K562 (cell line): ENCODE results near the gene SCARF2. TPM values are rescaled to one million over a fixed set of nuclear protein-coding genes. Genes with fewer than 3 reads are reported as not detected.

Experiments
- ETV5 ChIP-seq: sonication (generic); formaldehyde crosslinking; IDR thresholded peaks from 2 replicates; pipeline ENCODE4 v1.4.0; 2020; ENCODE audit warnings: low read depth, mild to moderate bottlenecking, missing genetic modification reagents
- HOXB6 ChIP-seq: fragments of 250-450 bp; sonication (Bioruptor Pico); IDR thresholded peaks from 2 replicates; pipeline ENCODE4 v1.5.1; 2022; ENCODE audit warnings: mild to moderate bottlenecking, borderline replicate concordance
- MECOM ChIP-seq: fragments of 250-450 bp; sonication (Bioruptor Pico); IDR thresholded peaks from 2 replicates; pipeline ENCODE4 v1.8.0; 2022; ENCODE audit warnings: inconsistent platforms
- NR2C1 ChIP-seq, 2 experiments: fragments of 450-650 bp; IDR thresholded peaks; 2 replicates each; pipeline ENCODE4 v1.6.1; 2017; ENCODE audit warnings: mild to moderate bottlenecking in 2 of 2, antibody characterized with exemption in 1 of 2, inconsistent platforms in 1 of 2, missing compliant biosample characterization in 1 of 2, missing genetic modification characterization in 1 of 2
- POLR2G ChIP-seq: fragments of 200-400 bp; formaldehyde crosslinking; IDR thresholded peaks from 2 replicates; pipeline ENCODE4 v1.6.1; 2017; ENCODE audit warnings: low read depth, mild to moderate bottlenecking, antibody characterized with exemption, low read length, moderate library complexity
- RBBP5 ChIP-seq: fragments of 200-600 bp; sonication (generic); IDR thresholded peaks from 2 replicates; pipeline ENCODE4 v1.6.1; 2012; ENCODE audit warnings: borderline replicate concordance, mild to moderate bottlenecking, low read length, control low read depth, inconsistent platforms; ENCODE audit not compliant: insufficient read depth, poor library complexity, severe bottlenecking
- SMAD1 ChIP-seq: fragments of 150-350 bp; IDR thresholded peaks from 2 replicates; pipeline ENCODE4 v1.6.1; 2014; ENCODE audit warnings: low read length, low read depth; ENCODE audit not compliant: partially characterized antibody
- SRSF3 ChIP-seq: fragments of 200-400 bp; formaldehyde crosslinking; IDR thresholded peaks from 2 replicates; pipeline ENCODE4 v1.6.1; 2016; ENCODE audit warnings: mild to moderate bottlenecking, low read length, moderate library complexity; ENCODE audit not compliant: insufficient read depth
- TAF9B ChIP-seq: fragments of 450-650 bp; IDR thresholded peaks from 2 replicates; pipeline ENCODE4 v1.6.1; 2018; ENCODE audit warnings: mild to moderate bottlenecking; ENCODE audit not compliant: partially characterized antibody
- TCF7 ChIP-seq: sonication (generic); IDR thresholded peaks from 2 replicates; pipeline ENCODE4 v1.6.1; 2016; ENCODE audit warnings: antibody characterized with exemption, borderline replicate concordance
- ZC3H4 ChIP-seq: sonication (generic); formaldehyde crosslinking; IDR thresholded peaks from 2 replicates; pipeline ENCODE4 v1.9.0; 2021; ENCODE audit warnings: missing genetic modification reagents, borderline replicate concordance
- ZNF224 ChIP-seq: sonication (generic); formaldehyde crosslinking; IDR thresholded peaks from 2 replicates; pipeline ENCODE4 v1.8.0; 2022; ENCODE audit warnings: mild to moderate bottlenecking, missing genetic modification reagents
- ZNF699 ChIP-seq: fragments of 250-450 bp; sonication (Bioruptor Pico); IDR thresholded peaks from 2 replicates; pipeline ENCODE4 v1.8.0; 2021; ENCODE audit warnings: mild to moderate bottlenecking, moderate library complexity; ENCODE audit not compliant: insufficient replicate concordance
- polyA plus RNA-seq, 8 experiments: library from polyadenylated mRNA; depleted of rRNA in 4 of 8; stranded (reverse) in 5 of 8; unstranded in 3 of 8; fragments of >200 nt; fragmentation: Nextera tagmentation in 2 of 8; fragmentation: Illumina TruSeq in 1 of 8; extraction: Ambion mirVana in 2 of 8; extraction: Trizol in 1 of 8; gene quantifications; 2 replicates each; pipeline versions ENCODE4 v1.2.1 to v1.2.3, GENCODE V29; 2011 to 2014; ENCODE audit warnings: inconsistent platforms in 1 of 8, missing spikeins in 1 of 8
- total RNA-seq, 7 experiments: library from RNA; depleted of rRNA in 6 of 7; stranded (reverse); fragments of >200 nt in 6 of 7; fragmentation: Illumina TruSeq in 2 of 7; extraction: Trizol in 2 of 7; gene quantifications; 2 replicates each; pipeline versions ENCODE4 v1.2.1 to v1.2.3, GENCODE V29; 2011 to 2021; ENCODE audit warnings: low replicate concordance in 1 of 7
- TF ChIP-seq, protein P1 (sequence below): fragments of 250-450 bp; sonication (Bioruptor Pico); IDR thresholded peaks from 2 replicates; pipeline ENCODE4 v1.8.0; 2022; ENCODE audit warnings: inconsistent platforms, mild to moderate bottlenecking, moderate library complexity, borderline replicate concordance
- TF ChIP-seq, protein P2 (sequence below): sonication (generic); IDR thresholded peaks from 2 replicates; pipeline ENCODE4 v1.6.1; 2016
- TF ChIP-seq, protein P3 (sequence below): fragments of 450-650 bp; IDR thresholded peaks from 2 replicates; pipeline ENCODE4 v1.6.1; 2016; ENCODE audit warnings: mild to moderate bottlenecking
- TF ChIP-seq, protein P4 (sequence below): fragments of 450-650 bp; IDR thresholded peaks from 2 replicates; pipeline ENCODE4 v1.6.1; 2016; ENCODE audit warnings: borderline replicate concordance
- TF ChIP-seq, protein P5 (sequence below): IDR thresholded peaks from 2 replicates; pipeline ENCODE4 v1.6.1; 2012; ENCODE audit warnings: low read depth, low read length, improper control_type of control experiment, borderline replicate concordance

Gene SCARF2
- total and polyA plus RNA-seq, 9 of the 15 experiments (the other 6 are each of a cell fraction or from before 2014, with no cell fraction given): 0.06 to 0.32 (median 0.21) TPM; not detected in 5

DNA sequence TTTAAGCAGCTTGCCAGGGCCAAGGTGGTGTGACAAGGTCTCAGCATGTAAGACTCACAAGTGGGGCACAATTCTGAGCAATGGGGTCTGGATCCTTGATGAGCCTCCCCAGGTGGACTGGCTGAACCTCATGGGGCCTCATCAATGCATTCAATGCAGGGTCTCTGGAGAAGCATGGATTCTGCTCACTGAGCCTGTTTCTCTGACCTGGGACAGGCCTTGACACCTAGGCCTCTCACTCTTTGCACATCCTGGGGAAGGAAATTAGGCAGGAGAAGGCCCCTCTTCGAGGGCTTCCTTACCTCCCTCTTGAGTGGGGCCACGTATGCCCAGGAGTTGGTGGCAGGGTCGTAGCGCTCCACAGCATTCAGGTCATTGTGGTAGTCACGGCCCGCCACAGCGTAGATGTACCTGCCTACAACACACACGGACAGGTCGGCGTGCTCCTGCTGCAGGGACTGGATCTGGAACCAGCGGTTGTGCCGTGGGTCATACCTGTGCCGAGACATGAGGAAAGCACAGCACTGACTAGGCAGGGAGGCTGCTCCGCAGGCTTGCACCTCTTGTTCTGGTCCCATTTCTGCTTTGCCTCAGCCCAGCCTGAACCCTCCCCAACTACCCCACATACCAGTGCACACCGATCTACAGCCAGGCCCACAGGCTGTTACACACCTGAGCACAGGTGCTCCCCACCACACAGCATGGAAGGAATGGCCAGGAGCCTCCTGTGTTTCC, 20.0 kb upstream of the SCARF2 start (continued):
- TF ChIP-seq, protein P1, sequence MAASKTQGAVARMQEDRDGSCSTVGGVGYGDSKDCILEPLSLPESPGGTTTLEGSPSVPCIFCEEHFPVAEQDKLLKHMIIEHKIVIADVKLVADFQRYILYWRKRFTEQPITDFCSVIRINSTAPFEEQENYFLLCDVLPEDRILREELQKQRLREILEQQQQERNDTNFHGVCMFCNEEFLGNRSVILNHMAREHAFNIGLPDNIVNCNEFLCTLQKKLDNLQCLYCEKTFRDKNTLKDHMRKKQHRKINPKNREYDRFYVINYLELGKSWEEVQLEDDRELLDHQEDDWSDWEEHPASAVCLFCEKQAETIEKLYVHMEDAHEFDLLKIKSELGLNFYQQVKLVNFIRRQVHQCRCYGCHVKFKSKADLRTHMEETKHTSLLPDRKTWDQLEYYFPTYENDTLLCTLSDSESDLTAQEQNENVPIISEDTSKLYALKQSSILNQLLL (CRISPR knock-in tag): 0 out of 2 replicates have a peak, but pooled peaks have one; percentile 28
- TF ChIP-seq ETV5: no peak
- TF ChIP-seq, protein P2, sequence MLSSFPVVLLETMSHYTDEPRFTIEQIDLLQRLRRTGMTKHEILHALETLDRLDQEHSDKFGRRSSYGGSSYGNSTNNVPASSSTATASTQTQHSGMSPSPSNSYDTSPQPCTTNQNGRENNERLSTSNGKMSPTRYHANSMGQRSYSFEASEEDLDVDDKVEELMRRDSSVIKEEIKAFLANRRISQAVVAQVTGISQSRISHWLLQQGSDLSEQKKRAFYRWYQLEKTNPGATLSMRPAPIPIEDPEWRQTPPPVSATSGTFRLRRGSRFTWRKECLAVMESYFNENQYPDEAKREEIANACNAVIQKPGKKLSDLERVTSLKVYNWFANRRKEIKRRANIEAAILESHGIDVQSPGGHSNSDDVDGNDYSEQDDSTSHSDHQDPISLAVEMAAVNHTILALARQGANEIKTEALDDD: no peak
- TF ChIP-seq POLR2G: peak; percentile 52
- TF ChIP-seq TCF7: no peak
- TF ChIP-seq TAF9B: no peak
- TF ChIP-seq, protein P3, sequence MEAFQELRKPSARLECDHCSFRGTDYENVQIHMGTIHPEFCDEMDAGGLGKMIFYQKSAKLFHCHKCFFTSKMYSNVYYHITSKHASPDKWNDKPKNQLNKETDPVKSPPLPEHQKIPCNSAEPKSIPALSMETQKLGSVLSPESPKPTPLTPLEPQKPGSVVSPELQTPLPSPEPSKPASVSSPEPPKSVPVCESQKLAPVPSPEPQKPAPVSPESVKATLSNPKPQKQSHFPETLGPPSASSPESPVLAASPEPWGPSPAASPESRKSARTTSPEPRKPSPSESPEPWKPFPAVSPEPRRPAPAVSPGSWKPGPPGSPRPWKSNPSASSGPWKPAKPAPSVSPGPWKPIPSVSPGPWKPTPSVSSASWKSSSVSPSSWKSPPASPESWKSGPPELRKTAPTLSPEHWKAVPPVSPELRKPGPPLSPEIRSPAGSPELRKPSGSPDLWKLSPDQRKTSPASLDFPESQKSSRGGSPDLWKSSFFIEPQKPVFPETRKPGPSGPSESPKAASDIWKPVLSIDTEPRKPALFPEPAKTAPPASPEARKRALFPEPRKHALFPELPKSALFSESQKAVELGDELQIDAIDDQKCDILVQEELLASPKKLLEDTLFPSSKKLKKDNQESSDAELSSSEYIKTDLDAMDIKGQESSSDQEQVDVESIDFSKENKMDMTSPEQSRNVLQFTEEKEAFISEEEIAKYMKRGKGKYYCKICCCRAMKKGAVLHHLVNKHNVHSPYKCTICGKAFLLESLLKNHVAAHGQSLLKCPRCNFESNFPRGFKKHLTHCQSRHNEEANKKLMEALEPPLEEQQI: no peak
- no peak for TF ChIP-seq ZNF224 (CRISPR knock-in tag)
- no peak for TF ChIP-seq NR2C1 (IDR thresholded peaks at IDR 0.05)
- TF ChIP-seq NR2C1 (tag; IDR thresholded peaks at IDR 0.05): no peak
- no peak for TF ChIP-seq SMAD1
- TF ChIP-seq SRSF3: 0 out of 2 replicates have a peak, but pooled peaks have one; percentile 13
- no peak for TF ChIP-seq MECOM (CRISPR knock-in tag)
- TF ChIP-seq RBBP5: peak; percentile 23
- TF ChIP-seq ZNF699: no peak
- TF ChIP-seq, protein P4, sequence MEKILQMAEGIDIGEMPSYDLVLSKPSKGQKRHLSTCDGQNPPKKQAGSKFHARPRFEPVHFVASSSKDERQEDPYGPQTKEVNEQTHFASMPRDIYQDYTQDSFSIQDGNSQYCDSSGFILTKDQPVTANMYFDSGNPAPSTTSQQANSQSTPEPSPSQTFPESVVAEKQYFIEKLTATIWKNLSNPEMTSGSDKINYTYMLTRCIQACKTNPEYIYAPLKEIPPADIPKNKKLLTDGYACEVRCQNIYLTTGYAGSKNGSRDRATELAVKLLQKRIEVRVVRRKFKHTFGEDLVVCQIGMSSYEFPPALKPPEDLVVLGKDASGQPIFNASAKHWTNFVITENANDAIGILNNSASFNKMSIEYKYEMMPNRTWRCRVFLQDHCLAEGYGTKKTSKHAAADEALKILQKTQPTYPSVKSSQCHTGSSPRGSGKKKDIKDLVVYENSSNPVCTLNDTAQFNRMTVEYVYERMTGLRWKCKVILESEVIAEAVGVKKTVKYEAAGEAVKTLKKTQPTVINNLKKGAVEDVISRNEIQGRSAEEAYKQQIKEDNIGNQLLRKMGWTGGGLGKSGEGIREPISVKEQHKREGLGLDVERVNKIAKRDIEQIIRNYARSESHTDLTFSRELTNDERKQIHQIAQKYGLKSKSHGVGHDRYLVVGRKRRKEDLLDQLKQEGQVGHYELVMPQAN: no peak
- TF ChIP-seq HOXB6 (CRISPR knock-in tag): no peak
- TF ChIP-seq ZC3H4 (CRISPR knock-in tag): peak; percentile 80; the same call in 1 of the 2 replicates
- TF ChIP-seq, protein P5, sequence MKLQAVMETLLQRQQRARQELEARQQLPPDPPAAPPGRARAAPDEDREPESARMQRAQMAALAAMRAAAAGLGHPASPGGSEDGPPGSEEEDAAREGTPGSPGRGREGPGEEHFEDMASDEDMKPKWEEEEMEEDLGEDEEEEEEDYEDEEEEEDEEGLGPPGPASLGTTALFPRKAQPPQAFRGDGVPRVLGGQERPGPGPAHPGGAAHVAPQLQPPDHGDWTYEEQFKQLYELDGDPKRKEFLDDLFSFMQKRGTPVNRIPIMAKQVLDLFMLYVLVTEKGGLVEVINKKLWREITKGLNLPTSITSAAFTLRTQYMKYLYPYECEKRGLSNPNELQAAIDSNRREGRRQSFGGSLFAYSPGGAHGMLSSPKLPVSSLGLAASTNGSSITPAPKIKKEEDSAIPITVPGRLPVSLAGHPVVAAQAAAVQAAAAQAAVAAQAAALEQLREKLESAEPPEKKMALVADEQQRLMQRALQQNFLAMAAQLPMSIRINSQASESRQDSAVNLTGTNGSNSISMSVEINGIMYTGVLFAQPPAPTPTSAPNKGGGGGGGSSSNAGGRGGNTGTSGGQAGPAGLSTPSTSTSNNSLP: no peak
